Measurements from ENCODE around the gene KLRC2.
"Not testable (repeated sequence)": the region's sequence is repeated elsewhere in the genome, so short reads cannot be mapped to it uniquely, and the experiment has no call there.

Gene KLRC2

DNA sequence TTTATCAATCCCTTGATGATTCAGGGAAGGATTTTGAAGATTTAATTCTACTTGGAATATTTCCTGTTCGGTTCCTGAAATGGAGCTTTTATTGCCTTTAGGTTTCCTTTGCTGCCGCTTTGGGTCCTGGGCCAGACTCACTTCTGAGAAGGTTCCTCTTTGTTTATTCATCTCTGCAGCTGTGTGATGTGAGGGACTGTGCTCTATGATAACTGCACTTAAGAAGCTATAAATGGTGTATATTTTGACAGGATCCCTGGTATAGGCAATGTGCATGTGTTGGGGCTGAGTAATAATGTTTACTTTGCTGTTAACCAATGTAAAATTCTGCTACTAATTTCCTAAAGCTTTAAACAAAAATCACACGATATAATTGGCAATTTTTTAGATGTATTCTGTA, at the start of gene KLRC2:
Gene KLRC2, minus strand, starts transcription at position 195 of the 400 bp plus-strand sequence. Its CDS starts 24 bp downstream, at position 171.
- POLR2A ChIA-PET; DNase-seq (ENCODE audit: extremely low spot score); CTCF ChIA-PET: not testable (repeated sequence)

DNA sequence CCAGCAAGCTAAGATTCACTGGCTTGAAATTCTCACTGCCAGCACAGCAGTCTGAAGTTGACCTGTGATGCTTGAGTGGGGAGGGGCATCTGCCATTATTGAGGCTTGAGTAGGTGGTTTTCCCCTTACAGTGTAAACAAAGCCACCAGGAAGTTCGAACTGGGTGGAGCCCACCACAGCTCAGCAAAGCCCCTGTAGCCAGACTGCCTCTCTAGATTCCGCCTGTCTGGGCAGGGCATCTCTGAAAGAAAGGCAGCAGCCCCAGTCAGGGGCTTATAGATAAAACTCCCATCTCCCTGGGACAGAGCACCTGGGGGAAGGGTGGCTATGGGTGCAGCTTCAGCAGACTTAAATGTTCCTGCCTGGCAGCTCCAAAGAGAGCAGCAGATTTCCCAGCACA, 46.1 kb upstream of the KLRC2 start:
- DNase-seq (ENCODE audit: extremely low spot score); POLR2A ChIA-PET: not testable (repeated sequence)
- CTCF ChIA-PET = interaction anchor here (1.4 kb wide), 1 partner anchor 28 kb away, joined by 3 read pairs; no protein-coding TSS in a partner anchor

DNA sequence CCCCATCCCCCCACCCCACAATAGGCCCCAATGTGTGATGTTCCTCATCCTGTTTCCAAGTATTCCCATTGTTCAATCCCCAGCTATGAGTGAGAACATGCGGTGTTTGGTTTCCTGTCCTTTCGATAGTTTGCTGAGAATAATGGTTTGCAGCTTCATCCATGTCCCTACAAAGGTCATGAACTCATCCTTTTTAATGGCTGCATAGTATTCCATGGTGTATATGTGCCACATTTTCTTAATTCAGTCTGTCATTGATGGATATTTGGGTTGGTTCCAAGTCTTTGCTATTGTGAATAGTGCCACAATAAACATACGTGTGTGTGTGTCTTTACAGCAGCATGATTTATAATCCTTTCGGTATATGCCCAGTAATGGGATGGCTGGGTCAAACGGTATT, 37.0 kb upstream of the KLRC2 start:
- CTCF ChIA-PET; POLR2A ChIA-PET; DNase-seq (ENCODE audit: extremely low spot score): not testable (repeated sequence)

DNA sequence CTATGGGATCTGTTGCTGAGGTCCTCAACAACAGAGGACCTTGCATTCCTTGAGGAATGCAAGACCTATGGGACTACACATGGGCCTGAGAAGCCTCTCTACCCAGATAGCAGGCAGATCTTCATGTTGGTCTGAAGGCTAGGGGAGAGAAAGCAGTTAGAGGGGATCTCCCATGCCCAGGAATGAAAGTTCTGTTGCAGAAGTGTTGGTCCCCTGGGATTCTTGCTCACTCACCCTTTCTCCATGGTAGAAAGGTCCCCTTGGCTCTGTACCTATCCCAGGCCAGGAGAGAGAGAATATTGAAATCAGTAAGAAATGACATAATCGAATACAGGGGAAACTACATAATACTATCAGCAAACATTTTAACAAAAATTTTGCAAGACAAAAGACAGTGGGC, 33.9 kb upstream of the KLRC2 start:
- TF ChIP-seq, protein P1, sequence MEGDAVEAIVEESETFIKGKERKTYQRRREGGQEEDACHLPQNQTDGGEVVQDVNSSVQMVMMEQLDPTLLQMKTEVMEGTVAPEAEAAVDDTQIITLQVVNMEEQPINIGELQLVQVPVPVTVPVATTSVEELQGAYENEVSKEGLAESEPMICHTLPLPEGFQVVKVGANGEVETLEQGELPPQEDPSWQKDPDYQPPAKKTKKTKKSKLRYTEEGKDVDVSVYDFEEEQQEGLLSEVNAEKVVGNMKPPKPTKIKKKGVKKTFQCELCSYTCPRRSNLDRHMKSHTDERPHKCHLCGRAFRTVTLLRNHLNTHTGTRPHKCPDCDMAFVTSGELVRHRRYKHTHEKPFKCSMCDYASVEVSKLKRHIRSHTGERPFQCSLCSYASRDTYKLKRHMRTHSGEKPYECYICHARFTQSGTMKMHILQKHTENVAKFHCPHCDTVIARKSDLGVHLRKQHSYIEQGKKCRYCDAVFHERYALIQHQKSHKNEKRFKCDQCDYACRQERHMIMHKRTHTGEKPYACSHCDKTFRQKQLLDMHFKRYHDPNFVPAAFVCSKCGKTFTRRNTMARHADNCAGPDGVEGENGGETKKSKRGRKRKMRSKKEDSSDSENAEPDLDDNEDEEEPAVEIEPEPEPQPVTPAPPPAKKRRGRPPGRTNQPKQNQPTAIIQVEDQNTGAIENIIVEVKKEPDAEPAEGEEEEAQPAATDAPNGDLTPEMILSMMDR (IDR thresholded peaks at IDR 0.05; ENCODE audit: control extremely low read depth, extremely low read depth, low read depth, missing control alignments) = no peak
- CTCF ChIA-PET = no interaction called here
- POLR2A ChIA-PET = no interaction called here
- DNase-seq (ENCODE audit: extremely low spot score) = peak; percentile 6

DNA sequence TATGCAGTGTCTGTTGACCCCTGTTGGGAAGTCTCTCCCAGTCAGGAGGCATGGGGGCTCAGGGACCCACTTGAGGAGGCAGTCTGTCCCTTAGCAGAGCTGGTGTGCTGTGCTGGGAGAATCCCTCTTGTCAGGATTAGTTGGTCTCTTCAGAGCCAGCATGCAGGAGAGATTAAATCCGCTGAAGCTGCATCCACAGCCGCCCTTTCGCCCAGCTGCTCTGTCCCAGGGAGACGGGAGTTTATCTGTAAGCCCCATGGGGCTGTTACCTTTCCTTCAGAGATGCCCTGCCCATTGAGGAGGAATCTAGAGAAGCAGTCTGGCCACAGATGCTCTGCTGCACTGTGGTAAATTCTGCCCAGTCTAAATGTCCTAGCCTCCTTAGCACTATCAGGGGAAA, 30.5 kb upstream of the KLRC2 start:
- POLR2A ChIA-PET = no interaction called here
- no peak for DNase-seq (ENCODE audit: extremely low spot score)
- TF ChIP-seq, protein P1 (IDR thresholded peaks at IDR 0.05; ENCODE audit: control extremely low read depth, extremely low read depth, low read depth, missing control alignments) = no peak
- CTCF ChIA-PET = no interaction called here

DNA sequence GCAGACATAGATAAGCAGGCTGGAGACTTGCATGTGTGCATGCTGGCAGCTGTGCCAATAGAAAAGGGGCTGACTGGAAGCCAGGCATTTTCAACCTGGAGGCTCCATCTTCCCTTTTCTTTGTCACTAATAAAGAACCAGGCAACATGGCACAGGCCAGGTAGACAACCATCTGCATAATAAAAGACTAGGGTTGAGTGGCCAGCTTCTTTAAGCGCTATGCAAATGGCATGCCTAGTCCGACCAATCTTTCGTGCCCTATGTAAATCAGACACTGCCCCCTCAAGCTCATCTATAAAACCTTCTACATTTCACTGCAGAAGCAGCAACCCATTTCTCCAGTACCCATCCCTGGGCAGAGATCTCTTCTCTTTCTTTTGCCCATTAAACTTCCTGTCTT, 21.9 kb upstream of the KLRC2 start:
- ChIA-PET POLR2A (no interaction called here), CTCF (no interaction called here)
- TF ChIP-seq, protein P1 (IDR thresholded peaks at IDR 0.05; ENCODE audit: control extremely low read depth, extremely low read depth, low read depth, missing control alignments) = no peak
- no peak for DNase-seq (ENCODE audit: extremely low spot score)

DNA sequence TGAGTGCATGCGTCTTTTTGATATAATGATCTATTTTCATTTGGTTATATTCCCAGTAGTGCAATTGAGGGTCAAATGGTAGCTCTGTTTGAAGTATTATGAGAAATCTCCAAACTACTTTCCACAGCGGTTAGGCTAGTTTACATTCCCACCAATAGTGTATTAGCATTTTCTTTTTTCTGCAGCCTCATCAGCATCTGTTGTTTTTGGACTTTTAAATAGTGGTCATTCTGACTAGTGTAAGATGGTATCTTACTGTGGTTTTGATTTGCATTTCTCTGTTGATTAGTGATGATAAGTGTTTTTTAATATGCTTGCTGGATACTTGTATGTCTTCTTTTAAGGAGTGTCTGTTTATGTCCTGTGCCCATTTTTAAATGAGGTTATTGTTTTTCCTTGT, 21.0 kb upstream of the KLRC2 start:
- ChIA-PET CTCF (no interaction called here), POLR2A (no interaction called here)
- no peak for DNase-seq (ENCODE audit: extremely low spot score)
- TF ChIP-seq, protein P1 (IDR thresholded peaks at IDR 0.05; ENCODE audit: control extremely low read depth, extremely low read depth, low read depth, missing control alignments) = no peak

DNA sequence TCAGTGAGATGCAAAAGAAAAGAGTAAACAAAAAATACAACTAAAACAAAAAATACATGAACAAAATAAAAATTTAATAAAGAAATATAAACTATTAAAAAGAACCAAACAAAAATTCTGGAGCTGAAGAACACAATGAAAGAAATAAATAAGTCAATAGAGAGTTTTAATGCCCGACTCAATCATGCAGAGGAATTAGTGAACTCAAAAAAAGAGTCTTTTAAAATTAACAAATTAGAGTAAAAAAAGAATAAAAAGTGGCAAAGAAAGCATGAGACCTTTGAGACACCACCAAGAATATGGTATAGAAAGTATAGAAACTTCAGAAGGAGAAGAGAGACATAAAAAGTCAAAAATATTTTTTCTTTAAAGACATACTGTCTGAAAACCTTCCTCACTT, 20.0 kb upstream of the KLRC2 start:
- ChIA-PET CTCF (no interaction called here), POLR2A (no interaction called here)
- TF ChIP-seq, protein P1 (IDR thresholded peaks at IDR 0.05; ENCODE audit: control extremely low read depth, extremely low read depth, low read depth, missing control alignments) = no peak
- DNase-seq (ENCODE audit: extremely low spot score) = no peak

Measured in GM10248 (cell line).